Ramos (cell line): ENCODE results near the gene POTEB3.
"Not testable (repeated sequence)": the region's sequence is repeated elsewhere in the genome, so short reads cannot be mapped to it uniquely, and the experiment has no call there.

Experiments used
- in situ Hi-C: fragments of 300-500 bp; cut with MboI; formaldehyde crosslinking; loops from one replicate; pipeline ENCODE4 v1.14.3; 2022; ENCODE audit warnings: low sequenced_read_pairs; ENCODE audit not compliant: unreplicated experiment

POTEB3 gene

GRCh38 chr15:21440399-21440798 is at the start of gene POTEB3:
Gene POTEB3 (minus strand): TSS chr15:21440499. CDS start chr15:21440011, 488 bp downstream.
- in situ Hi-C loops = not testable (repeated sequence)

- in situ Hi-C loops = not testable (repeated sequence)
These were observed 13.4 kb upstream of the POTEB3 start for GRCh38 chr15:21453683-21454082.

GRCh38 chr15:21451920-21452563 is 11.7 kb upstream of the POTEB3 start:
- in situ Hi-C loops = not testable (repeated sequence)

- in situ Hi-C loops = not testable (repeated sequence)
These were observed 11.2 kb upstream of the POTEB3 start for GRCh38 chr15:21451487-21451886.

- in situ Hi-C loops = not testable (repeated sequence)
These were observed 32.9 kb downstream of the POTEB3 start for GRCh38 chr15:21407366-21407765.

GRCh38 chr15:21401531-21401930 is 38.8 kb downstream of the POTEB3 start:
- in situ Hi-C loops = not testable (repeated sequence)

- in situ Hi-C loops = not testable (repeated sequence)
These were observed 41.2 kb downstream of the POTEB3 start for GRCh38 chr15:21399111-21399510.

GRCh38 chr15:21398511-21398910 is 41.8 kb downstream of the POTEB3 start:
- in situ Hi-C loops = not testable (repeated sequence)

- in situ Hi-C loops = not testable (repeated sequence)
These were observed 42.6 kb downstream of the POTEB3 start for GRCh38 chr15:21397656-21398055.

GRCh38 chr15:21397186-21397585 is 43.1 kb downstream of the POTEB3 start:
- in situ Hi-C loops = not testable (repeated sequence)

- in situ Hi-C loops = not testable (repeated sequence)
These were observed 54.3 kb downstream of the POTEB3 start for GRCh38 chr15:21385961-21386360.

- in situ Hi-C loops = not testable (repeated sequence)
These were observed 56.3 kb downstream of the POTEB3 start for GRCh38 chr15:21383866-21384485.

GRCh38 chr15:21373682-21374081 is 66.6 kb downstream of the POTEB3 start:
- in situ Hi-C loops = not testable (repeated sequence)

GRCh38 chr15:21369177-21369576 is 71.1 kb downstream of the POTEB3 start:
- in situ Hi-C loops = not testable (repeated sequence)

GRCh38 chr15:21368625-21369024 is 71.7 kb downstream of the POTEB3 start:
- in situ Hi-C loops = not testable (repeated sequence)
